Measurements from ENCODE around the gene RAD18.

The RAD18 gene

GRCh38 chr3:8938021-8938420, 25.3 kb downstream of the RAD18 start:
- TF ChIP-seq, protein P1, sequence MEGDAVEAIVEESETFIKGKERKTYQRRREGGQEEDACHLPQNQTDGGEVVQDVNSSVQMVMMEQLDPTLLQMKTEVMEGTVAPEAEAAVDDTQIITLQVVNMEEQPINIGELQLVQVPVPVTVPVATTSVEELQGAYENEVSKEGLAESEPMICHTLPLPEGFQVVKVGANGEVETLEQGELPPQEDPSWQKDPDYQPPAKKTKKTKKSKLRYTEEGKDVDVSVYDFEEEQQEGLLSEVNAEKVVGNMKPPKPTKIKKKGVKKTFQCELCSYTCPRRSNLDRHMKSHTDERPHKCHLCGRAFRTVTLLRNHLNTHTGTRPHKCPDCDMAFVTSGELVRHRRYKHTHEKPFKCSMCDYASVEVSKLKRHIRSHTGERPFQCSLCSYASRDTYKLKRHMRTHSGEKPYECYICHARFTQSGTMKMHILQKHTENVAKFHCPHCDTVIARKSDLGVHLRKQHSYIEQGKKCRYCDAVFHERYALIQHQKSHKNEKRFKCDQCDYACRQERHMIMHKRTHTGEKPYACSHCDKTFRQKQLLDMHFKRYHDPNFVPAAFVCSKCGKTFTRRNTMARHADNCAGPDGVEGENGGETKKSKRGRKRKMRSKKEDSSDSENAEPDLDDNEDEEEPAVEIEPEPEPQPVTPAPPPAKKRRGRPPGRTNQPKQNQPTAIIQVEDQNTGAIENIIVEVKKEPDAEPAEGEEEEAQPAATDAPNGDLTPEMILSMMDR (IDR thresholded peaks at IDR 0.05; ENCODE audit: insufficient read depth, missing control alignments): peak; percentile 18
- no peak for DNase-seq (ENCODE audit: insufficient read length, low spot score)
- FAIRE-seq: no peak

DNA sequence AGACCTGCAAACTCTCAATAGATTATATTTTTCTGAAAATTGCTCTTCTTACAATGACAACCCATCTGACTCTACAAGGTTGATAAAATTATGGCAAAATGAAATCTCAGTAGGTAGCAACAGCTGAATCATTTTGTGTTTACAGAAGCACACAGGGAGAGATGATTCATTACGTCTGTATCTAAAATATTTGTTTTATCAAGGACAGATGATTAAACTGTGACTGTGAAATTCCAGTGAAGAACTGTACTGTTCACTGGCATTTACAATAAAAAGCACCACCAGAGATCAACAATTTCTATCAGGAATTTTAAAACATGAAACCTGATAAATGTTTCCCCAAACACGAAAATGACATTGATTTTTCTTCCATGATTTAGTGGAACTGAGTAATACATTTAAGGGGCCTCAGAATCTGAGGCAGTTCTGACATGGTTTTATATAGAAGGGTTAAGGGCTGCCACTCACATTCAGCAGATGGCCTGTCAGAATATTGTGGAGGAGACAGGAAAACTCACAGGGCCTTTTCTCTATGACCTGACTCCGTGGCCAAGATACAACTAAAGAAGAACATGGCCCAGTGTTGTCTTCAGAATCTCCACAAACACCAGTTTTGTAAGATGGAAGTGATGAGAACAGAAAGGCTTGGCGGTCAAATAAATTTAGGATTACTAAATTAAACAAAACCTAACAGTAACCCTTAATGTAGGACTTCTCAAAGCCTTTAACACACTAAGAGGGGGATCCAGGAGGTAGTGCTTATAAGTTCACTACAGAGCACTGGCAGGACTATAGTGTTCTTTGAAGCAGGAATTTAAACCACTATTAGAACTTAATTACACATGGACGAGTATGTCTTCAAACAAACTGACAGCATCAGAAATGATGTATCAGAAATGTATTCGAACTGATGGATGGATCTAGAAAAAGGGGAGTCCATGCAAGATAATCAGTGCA, 25.9 kb downstream of the RAD18 start:
- FAIRE-seq (no peak), DNase-seq (ENCODE audit: insufficient read length, low spot score) (no peak)
- TF ChIP-seq, protein P1 (IDR thresholded peaks at IDR 0.05; ENCODE audit: insufficient read depth, missing control alignments): no peak

DNA sequence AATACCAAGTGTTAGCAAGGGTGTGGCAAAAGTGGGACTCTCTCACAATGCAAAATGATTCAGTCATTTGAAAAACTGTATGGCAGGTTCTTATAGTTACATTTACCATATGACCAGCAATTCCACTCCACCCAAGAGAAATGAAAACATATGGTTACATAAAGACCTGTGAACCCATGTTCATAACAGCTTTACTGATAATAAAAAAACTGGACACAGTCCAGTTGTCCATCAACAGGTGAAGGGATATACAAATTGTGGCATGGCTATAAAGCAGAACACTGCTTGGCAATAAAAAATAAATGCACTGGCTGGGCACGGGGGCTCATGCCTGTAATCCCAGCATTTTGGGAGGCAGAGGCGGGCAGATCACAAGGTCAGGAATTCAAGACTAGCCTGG, 30.8 kb downstream of the RAD18 start:
- FAIRE-seq (no peak), DNase-seq (ENCODE audit: insufficient read length, low spot score) (no peak)
- TF ChIP-seq, protein P1 (IDR thresholded peaks at IDR 0.05; ENCODE audit: insufficient read depth, missing control alignments): no peak

GRCh38 chr3:8931342-8931741, 31.9 kb downstream of the RAD18 start:
- FAIRE-seq (no peak), DNase-seq (ENCODE audit: insufficient read length, low spot score) (no peak)
- TF ChIP-seq, protein P1 (IDR thresholded peaks at IDR 0.05; ENCODE audit: insufficient read depth, missing control alignments): no peak

DNA sequence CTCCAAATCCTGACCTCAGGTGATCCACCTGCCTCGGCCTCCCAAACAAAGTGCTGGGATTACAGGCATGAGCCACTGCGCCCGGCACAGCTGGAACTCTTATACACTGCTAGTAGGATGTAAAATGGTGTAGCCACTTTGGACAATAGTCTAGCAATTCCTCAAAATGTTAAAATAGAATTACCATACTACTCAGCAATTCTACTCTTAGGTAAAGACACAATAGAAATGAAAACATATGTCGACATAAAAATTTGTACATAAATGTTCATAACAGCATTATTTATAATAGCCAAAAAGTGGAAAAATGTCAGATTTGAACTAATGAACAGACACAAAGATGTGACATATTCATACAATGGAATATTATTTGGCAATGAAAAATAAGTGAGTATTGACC, 33.4 kb downstream of the RAD18 start:
- DNase-seq (ENCODE audit: insufficient read length, low spot score): no peak
- no peak for FAIRE-seq
- TF ChIP-seq, protein P1 (IDR thresholded peaks at IDR 0.05; ENCODE audit: insufficient read depth, missing control alignments): no peak

- TF ChIP-seq, protein P1 (IDR thresholded peaks at IDR 0.05; ENCODE audit: insufficient read depth, missing control alignments): no peak
- no peak for DNase-seq (ENCODE audit: insufficient read length, low spot score)
- FAIRE-seq: no peak
Observed at GRCh38 chr3:8914491-8914890, 48.8 kb downstream of the RAD18 start.

GRCh38 chr3:8911781-8912180, 51.5 kb downstream of the RAD18 start:
- DNase-seq (ENCODE audit: insufficient read length, low spot score): no peak
- TF ChIP-seq, protein P1 (IDR thresholded peaks at IDR 0.05; ENCODE audit: insufficient read depth, missing control alignments): no peak
- no peak for FAIRE-seq
